ENCODE data around the gene TANC2. TPM values are rescaled to one million over a fixed set of nuclear protein-coding genes. Genes with fewer than 3 reads are reported as not detected.
A peak's percentile ranks its signal among the peaks of the same experiment; 100 is the strongest.
"Not testable (repeated sequence)": the region's sequence is repeated elsewhere in the genome, so short reads cannot be mapped to it uniquely, and the experiment has no call there.

Gene TANC2
- total RNA-seq, 1 donor from 2014 or later = 82.9 TPM

DNA sequence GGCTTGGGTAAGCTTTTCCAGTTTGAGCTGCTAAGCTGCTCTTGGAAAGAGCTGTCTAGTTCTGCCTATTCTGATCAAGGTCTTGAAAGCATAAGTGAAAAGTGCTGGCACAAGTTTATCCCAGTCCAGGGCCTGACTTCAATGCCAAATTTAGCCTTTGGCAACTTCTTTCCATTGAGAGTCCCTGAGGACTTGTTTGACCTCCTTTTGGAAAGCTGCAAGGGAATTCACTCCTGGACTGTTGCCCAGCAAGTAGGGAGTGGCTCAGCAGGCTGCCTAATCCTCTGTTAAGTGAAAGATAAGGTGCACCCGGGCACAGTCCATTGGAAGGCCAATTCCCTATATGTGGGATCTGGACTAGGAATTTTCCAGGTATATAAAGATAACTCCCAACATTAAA lies 16.0 kb upstream of the TANC2 start:
- ATAC-seq = peak; percentile 80
- DNase-seq (ENCODE audit: low spot score) = no peak
- intact Hi-C loops (cut with DNase I) = no loop called here

DNA sequence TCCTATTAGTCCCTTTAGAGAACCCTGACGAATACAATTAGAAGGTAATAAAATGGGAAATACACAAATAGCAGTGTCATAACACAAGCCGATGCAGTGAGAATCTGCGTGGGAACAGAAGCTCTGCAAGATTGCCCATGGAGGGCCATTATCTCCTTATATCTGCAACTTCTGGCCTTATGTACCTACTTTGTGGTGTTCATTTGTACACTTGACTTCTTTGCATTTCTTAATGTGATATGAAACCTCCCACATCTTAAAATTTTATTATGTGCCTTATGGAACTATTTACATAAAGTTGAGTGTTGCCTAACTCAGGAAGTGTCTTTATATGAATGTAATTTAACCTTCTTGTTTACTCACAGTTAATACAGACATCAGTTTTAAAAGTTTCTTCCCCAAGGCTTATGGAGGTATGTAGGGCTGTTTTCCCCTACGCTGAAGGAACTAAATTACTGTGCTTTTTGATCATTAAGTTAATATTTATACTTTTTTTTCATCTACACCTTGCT lies 10.1 kb upstream of the TANC2 start:
- ATAC-seq = no peak
- intact Hi-C loops (cut with DNase I) = no loop called here
- DNase-seq (ENCODE audit: low spot score) = no peak

DNA sequence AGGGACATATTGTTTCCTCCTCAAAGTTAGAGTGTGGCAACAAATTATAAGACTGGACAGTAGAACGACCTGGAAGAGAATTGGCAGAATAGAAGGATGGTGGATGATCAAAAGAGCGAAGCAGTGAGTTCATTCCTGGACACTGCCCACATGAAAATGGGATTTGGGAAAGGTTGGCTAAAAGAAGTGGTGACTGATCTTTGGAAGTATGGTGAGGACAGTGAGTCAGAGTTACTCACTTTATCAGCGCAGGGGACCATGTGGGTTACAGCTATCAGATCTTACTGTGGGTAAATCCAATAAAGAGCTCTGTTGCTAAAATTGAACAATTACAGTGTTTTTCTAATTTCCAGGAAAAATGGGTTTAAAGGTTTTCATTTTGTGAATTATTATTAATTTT lies 2.7 kb upstream of the TANC2 start:
- ATAC-seq (no peak), DNase-seq (ENCODE audit: low spot score) (no peak)
- intact Hi-C loops (cut with DNase I) = no loop called here

DNA sequence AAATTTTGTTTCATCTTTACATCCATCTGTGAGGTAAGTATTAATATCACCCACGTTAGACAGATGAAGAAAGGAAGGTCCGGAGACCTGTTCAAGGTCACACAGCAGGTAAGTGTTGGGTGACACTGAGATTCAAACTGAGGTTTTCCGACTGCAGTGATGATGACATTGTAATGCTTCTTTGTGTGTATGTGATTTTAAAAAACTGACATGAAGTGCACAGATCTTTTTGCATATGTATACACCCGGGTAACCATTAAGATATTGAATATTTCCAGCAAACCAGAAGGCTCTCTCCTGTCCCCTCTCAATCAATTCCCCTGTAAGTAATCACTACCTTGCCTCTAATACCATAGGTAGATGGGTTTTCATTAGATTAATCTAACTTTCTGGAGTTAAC lies 1.5 kb upstream of the TANC2 start:
- intact Hi-C loops (cut with DNase I) = no loop called here
- ATAC-seq (no peak), DNase-seq (ENCODE audit: low spot score) (no peak)

DNA sequence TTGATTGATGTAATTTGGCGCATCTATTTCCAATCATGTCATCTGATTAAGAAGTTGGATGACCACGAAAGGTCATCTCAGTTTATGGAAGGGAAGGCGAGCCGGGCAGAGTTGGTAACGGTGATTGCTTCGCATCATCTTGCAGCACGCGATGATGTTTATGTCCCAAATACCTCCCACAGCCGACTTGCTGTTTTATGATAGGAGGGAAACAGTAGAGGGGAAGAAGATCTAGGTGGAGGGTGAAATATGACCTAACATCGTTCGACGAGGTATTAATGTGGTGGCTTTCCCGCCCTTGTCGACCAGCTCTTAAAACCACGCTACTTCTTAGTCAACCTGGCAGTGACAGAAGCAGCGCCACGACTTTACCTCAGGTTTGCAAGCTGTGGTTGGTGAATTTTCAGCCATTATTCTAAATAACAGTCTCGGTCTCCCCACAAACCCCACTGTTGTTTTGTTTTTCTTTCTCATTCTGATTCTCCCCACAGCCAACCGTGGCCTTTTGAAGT lies 805 bp upstream of the TANC2 start:
- intact Hi-C loops (cut with DNase I) = loop anchor here (5.0 kb wide), 1 partner anchor 263 kb away; no protein-coding TSS in a partner anchor
- ATAC-seq (no peak), DNase-seq (ENCODE audit: low spot score) (no peak)

DNA sequence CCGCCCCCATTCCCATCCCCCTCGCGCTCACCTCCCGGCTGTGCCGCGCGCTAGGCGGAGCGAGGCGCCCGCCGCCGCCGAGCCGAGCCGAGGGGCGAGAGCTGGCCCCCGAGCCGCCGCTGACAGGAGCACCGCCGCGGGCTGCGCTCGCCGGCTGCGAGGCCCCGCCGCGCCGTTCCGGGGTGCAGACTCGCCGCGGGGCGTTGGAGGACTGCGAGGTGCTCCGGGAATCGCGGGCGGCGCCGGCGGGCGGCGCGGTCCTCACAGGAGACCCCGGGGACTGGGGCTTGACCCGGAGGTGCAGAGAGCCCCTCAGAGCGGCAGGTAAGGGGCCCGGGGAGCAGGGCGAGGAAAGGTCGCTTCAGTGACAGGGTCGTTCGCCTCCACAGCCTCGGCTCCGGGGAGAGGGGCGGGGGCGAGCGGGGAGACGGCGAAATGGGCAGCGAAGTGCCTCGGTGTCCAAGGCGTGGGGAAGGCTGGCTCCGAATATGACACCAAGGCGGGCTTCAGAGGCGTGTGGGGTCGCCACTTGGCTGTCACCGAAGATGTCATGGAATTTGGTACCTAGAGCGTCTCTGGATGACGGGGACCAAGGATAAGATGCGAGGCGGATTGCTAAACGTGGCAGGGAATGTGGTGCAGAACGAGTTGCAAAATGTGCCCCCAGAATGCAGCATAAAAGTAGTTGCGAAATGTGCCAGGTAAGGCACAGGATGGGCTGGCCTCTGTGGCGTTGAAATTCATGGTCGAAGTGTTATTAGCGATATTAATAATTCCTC lies 580 bp downstream of the TANC2 start:
- no peak for ATAC-seq
- peak; percentile 78 for DNase-seq (ENCODE audit: low spot score)
- intact Hi-C loops (cut with DNase I) = loop anchor here (5.0 kb wide), 1 partner anchor 264 kb away; no protein-coding TSS in a partner anchor

DNA sequence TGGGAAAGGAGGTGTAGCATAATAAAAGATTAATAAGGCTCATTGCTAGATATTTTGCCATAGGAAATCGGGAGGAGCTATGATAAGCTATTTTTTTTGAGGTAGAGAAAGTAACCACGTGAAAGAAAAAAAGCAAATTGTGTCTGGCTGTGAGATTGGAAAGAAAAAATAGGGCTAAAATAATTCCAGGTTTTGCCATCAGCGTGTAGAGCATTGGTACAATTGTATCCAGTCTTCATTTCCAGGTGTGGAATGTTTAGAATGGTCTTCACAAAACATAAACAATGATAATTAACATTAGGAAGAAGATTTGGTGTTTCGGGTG lies 1.1 kb downstream of the TANC2 start:
- intact Hi-C loops (cut with DNase I) = loop anchor here (5.0 kb wide), 1 partner anchor 265 kb away; no protein-coding TSS in a partner anchor
- DNase-seq (ENCODE audit: low spot score) (no peak), ATAC-seq (no peak)

DNA sequence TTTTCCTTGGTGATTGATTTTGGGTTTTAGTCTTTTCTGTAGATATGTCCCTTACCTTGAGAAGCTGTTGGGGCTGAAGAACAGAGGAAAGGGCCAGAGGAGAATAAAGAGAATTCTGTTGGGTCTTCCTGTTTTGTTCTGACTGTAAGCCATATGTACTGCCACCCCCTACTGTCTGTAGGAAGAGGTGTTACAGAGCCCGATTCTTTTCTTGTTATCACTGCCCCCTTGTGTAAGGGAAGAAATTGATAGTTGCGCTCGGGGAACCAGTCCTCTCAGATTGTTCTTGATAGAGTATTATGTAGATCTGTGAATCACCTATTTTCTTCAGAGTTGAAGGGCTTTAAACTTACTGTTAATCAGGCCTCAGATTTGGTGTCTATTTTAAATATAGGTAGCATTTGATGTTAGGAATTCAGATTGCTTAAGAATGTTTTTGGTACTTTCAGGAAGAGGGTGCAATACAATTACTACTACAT lies 2.4 kb downstream of the TANC2 start:
- intact Hi-C loops (cut with DNase I) = loop anchor here (5.0 kb wide), 1 partner anchor 266 kb away; no protein-coding TSS in a partner anchor
- ATAC-seq (peak; percentile 71), DNase-seq (ENCODE audit: low spot score) (no peak)

DNA sequence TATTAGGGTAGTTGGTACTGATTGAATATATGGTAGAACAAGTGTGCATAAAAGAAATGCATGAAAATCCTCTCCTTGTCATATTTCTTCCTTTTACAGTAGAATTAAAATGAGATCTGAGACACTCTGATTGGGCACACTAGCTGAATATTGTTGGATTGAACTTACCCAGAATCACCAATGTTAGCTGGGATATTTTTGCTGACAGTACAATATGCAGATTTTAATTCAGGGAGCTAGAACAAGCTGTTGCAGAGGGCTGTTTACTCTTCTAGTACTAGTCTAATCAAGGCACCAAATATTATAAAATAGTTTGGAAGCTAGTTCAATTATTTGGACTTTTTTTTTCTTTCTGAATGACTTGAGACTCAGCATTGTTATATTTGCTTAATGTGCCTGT lies 4.6 kb downstream of the TANC2 start:
- no peak for ATAC-seq
- intact Hi-C loops (cut with DNase I) = no loop called here
- DNase-seq (ENCODE audit: low spot score) = no peak

DNA sequence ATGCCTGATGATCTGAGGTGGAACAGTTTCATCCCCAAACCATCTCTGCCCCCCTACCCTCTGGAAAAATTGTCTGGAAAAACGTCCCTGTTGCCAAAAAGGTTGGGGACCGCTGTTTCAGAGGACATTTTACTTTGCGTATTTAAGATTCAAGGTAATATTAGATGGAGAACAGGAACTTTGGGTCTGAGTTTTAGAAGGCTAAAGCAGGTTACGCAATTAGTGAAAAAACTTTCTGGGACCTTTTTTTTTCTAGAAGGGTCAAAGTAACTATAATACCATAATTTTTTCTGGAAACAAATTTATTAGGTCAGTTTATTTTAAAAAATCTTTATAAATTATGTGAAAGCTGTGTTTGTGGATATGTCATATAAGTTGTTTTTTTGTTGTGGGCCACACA lies 5.8 kb downstream of the TANC2 start:
- DNase-seq (ENCODE audit: low spot score) = no peak
- intact Hi-C loops (cut with DNase I) = no loop called here
- no peak for ATAC-seq

DNA sequence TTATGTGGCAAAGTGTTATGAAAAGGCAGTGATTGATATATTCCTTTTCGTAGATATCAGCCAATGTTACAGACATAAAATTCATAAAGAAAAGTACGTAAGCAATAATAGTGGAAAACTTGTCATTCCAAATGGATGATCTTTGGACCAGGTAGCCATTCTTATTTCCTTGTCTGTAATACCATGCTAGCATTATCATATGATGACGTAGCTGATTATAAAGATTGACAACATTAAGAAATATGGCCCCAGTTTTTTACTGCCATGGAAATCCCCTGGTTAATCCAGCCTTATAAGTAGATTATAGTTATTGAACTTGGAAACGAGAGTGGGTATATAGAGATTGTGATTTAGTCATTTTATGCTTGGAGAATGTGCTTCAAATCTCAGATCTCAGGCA lies 8.8 kb downstream of the TANC2 start:
- intact Hi-C loops (cut with DNase I) = no loop called here
- DNase-seq (ENCODE audit: low spot score) (no peak), ATAC-seq (no peak)

DNA sequence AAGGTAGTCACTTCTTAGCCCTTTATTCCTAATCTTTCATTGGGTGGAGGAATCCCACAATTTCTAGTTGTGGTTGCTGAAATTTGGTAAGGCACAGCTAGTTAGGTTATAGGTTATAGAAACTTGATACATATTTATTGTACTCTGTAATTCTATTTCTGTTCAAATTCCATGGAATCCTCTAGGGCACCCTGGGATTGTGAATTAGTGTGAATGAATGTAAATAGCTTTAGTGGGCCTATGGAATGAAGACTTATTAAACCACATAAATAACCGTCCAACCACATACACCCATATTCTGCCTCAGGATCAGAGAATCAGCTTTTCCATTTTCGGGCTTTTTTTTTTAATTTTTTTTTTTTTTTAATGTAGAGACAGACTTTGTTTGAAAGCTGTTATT lies 9.2 kb downstream of the TANC2 start:
- intact Hi-C loops (cut with DNase I) = no loop called here
- no peak for ATAC-seq

DNA sequence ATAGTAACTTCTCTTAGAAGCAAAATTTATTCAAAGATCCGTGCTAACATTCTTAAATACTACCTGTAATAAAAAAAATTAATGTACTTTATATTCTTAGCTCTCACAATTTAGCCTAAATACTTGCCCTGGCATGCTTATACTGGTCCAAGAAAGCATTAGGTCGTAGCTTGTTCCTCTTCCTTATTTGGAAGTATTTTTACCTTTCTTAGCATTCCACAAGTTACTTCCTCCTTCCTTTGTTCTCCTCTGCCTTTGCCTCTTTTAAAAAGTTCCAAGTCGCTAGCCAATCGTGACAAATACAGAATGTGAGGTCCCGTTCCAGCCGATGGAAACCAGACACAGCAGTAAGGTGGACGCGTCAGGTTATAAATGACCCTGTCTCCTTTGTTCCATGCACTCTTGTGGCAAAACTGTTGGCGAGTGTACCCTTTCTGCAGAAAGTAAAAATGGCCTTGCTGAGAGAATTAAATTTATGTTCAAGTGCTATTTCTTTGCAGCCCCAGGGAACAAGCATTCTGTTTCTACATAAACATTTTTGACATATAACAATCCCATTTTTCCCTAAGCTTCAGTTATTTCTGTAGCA lies 10.7 kb downstream of the TANC2 start:
- DNase-seq (ENCODE audit: low spot score); ATAC-seq; intact Hi-C loops (cut with DNase I): not testable (repeated sequence)

More for the DNA sequence above, 9.2 kb downstream of the TANC2 start:
- DNase-seq (ENCODE audit: low spot score) = no peak

DNA sequence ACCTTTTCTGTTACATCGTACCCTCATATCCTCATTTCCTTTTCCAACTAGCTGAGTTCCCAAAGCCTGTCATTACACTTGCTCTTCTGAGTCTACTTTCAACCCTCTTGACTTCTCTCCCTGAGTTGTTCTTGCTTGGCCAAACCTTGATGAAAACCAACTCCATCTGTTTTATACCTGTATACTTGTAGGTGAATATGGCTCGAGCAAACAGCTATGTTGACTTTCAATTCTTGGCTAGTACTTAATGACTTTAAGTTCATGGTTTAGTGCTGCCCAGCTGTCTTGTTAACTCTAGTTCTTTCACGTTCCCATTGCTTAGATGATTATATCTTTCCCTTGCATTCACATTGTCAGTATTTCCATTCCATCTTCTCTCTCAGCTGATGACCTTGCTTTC lies 14.8 kb downstream of the TANC2 start:
- DNase-seq (ENCODE audit: low spot score) (no peak), ATAC-seq (no peak)
- intact Hi-C loops (cut with DNase I) = no loop called here

DNA sequence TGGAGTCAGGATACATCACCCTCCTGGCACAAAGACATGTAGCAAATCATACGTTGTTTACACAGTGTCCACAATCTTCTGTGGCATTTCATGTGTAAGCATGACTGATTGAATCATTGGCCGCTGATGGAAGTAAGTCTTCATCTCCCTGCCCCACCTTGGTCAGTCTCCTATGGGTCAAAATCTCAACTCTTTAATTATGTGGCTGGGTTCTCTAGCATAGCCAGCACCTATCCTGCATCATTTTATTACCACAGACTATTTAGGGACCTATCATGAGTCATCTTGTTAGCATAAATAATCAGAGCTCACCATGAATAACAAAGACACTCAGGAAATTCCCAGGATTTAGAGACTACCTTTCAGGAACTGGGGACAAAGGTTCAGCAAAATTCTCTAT lies 15.9 kb downstream of the TANC2 start:
- no peak for DNase-seq (ENCODE audit: low spot score)
- intact Hi-C loops (cut with DNase I) = no loop called here
- ATAC-seq = no peak

DNA sequence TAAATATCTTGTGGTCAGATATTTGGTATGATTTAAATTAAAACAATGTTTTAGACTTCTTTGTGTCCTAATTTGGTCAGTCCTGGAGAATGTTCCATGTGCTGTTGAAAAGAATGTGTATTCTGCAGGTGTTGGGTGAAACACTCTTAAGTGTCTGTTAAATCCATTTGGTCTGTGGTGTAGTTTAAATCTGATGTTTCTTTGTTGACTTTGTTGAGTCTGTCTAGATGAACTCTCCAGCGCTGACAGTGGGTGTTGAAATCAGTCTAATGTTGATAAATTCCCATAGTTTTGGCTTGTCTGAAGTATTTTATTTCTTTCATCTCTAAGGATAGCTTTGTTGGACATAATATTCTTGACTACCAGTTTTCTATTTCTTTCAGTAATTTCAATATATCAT lies 18.8 kb downstream of the TANC2 start:
- intact Hi-C loops (cut with DNase I) = no loop called here
- ATAC-seq = no peak
- DNase-seq (ENCODE audit: low spot score) = no peak

DNA sequence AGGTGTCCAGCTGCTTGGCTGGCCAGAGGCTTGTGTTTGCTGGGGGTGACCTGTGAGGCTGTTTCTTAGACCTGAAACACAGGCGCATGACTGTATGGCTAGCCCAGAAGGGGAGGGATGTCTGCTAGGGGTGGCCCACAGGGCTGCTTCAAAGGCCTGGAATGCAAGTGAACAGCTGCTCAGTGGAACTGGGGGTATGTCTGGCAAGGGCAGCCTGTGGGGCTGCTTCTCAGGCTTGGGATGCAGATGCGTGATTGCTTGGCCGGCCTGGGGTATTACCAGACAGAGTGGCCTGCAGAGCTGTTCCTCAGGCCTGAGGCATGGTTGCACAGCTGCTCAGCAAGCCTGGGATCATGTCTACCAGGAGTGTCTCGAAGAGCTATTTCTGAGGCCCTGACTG lies 20.5 kb downstream of the TANC2 start:
- intact Hi-C loops (cut with DNase I) = no loop called here
- ATAC-seq = no peak

DNA sequence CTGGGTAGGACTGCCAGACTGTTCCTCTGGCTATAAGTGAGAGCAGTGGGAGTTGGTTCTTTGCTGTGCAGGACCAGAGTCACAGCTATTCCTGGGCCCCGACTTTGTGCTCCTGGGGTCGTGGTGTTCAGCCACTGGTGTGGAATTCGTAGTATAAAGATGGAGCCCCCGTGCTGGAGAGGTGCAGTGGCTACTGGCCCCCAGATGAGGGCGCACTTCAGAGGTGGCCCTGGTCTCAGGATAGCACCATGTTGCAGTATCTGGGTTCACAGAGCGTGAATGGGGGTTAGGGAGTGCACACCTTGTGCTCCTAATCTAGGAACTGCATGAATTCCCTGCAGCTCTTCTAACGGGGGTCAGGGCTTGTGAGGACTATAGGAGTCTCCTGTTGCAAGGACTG lies 21.1 kb downstream of the TANC2 start:
- intact Hi-C loops (cut with DNase I) = no loop called here
- DNase-seq (ENCODE audit: low spot score) (no peak), ATAC-seq (no peak)

More for the DNA sequence above, 20.5 kb downstream of the TANC2 start:
- no peak for DNase-seq (ENCODE audit: low spot score)

DNA sequence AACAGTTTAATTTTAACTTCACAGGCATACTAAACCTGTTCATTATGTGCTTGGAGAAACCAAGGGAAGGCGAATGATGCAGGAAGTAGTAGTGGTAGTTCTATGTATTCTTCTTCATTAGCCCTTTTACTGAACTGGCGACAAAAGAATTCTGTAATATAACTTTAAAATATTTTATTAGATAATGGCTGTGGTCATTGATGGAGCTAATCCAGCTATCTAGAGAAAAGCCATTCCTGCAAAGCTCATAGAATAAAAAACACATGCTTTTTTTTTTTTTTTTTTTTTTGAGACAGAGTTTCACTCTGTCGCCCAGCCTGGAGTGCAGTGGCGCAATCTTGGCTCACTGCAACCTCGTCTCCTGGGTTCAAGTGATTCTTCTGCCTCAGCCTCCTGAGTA lies 23.5 kb downstream of the TANC2 start:
- DNase-seq (ENCODE audit: low spot score) (no peak), ATAC-seq (no peak)
- intact Hi-C loops (cut with DNase I) = no loop called here

DNA sequence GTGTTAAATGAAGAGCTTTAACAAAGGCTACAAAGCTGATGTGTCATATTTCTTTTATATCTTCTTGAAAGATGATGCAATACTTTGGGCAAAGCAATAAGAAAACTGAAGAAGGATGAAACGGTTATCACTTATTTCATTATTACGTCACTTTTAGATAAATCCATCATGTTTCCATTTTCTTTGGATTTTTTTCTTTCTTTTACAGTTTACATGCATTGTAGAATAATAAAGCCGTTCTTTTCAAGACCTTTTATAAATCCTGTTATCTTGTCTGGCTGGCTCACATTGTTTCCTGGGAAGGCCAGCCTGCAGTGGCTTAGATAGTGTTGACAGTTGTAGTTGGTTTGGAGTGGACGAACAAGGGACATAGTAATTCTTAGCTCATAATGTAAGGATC lies 28.9 kb downstream of the TANC2 start:
- intact Hi-C loops (cut with DNase I) = no loop called here
- ATAC-seq = no peak
- DNase-seq (ENCODE audit: low spot score) = no peak

Measured in sciatic nerve (tissue), 2 donors.